ENCODE results near the gene SLC1A2.

DNA sequence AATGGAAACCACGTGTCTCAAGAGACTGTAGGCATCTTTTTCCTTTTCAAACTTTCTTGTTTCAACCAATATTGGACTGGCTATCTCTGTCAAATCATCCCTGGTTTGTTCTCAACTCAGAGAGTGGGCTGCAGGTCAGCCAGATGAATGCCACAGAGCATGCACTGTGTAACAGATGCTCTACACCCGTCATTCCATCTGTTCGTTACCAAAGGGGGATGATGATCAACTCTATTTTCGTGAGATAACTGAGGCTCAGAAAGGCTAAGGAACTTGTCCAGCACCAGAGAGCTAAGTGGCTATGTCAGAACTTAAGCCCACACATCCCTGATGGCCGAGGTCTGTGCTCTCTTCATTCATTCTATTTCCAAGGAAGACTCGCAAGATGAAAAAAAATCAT lies 42.1 kb downstream of the SLC1A2 start:
- TF ChIP-seq, protein P1, sequence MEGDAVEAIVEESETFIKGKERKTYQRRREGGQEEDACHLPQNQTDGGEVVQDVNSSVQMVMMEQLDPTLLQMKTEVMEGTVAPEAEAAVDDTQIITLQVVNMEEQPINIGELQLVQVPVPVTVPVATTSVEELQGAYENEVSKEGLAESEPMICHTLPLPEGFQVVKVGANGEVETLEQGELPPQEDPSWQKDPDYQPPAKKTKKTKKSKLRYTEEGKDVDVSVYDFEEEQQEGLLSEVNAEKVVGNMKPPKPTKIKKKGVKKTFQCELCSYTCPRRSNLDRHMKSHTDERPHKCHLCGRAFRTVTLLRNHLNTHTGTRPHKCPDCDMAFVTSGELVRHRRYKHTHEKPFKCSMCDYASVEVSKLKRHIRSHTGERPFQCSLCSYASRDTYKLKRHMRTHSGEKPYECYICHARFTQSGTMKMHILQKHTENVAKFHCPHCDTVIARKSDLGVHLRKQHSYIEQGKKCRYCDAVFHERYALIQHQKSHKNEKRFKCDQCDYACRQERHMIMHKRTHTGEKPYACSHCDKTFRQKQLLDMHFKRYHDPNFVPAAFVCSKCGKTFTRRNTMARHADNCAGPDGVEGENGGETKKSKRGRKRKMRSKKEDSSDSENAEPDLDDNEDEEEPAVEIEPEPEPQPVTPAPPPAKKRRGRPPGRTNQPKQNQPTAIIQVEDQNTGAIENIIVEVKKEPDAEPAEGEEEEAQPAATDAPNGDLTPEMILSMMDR (conservative IDR thresholded peaks at IDR 0.05 in 1 of 2, IDR thresholded peaks at IDR 0.05 in 1 of 2; ENCODE audit: low read depth in 1 of 2, low read length in 2 of 2) = no peak
- no peak for TF ChIP-seq EZH2 (IDR thresholded peaks at IDR 0.05; ENCODE audit: low read length, missing control alignments)
